Right forelimb (tissue), 1 donor: Measurements from ENCODE around the gene HTR2A.

ENCODE experiments used
- DNase-seq: peaks from one replicate; pipeline ENCODE4 v3.0.0-alpha.2; 2018

The HTR2A gene

DNA sequence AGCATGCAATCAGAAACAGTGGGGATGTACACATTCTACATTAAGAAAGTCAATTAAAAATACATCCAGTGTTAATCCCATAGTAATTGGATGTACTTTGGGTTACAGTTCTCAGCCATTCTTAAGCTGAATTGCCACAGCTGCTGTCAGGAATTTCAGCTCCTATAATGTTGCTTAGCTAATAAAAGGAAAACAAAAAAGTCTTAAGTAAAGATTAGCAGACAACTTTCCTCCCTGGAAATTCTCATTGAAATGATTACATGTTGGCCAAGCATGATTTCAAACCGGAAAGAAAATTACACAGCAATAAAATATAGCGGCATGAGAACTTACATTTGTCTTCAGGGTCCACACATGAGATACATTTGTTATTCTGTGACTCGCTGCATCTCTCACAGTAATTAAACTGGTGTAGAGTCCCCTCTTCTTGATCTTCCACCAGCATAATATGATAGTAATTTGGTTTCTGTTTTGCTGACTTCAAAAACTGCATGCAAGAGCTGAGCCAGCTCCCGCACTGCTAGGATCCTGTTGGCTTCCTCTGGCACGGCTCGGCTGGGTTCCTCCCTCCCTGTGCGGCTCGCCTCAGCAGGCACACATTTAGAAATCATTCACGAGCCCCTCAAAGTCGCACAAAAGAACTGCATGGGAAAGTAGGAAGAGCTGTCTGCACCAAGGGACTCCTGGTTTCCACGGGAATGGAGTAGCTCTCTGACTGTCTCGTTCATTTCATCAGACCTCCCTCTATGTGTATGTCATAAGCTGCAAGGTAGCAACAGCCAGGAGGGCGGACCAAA is at the start of gene HTR2A:
HTR2A (minus strand) TSS at position 713 of the 797 bp plus-strand sequence. CDS start 1,147 bp downstream, outside the sequence.
- DNase-seq: peak; percentile 62

DNA sequence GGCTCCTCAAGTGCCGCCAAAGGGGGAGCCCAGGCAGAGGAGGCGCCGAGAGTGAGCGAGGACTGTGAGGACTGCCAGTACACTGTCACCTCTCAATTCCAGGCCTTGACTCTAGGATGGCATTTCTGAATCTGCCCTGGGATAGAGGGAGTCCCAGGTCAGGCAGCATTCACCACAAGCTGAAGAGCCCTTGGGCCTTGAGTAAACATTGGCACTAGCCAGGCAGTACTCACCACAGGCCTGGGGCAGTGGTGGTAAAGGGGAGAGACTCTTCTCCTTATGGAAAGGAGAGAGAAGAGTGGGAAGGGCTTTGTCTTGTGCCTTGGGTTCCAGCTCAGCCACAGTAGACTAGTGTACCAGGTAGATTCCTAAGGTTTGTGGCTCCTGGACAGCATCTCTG is 39.7 kb upstream of the HTR2A start:
- no peak for DNase-seq

DNA sequence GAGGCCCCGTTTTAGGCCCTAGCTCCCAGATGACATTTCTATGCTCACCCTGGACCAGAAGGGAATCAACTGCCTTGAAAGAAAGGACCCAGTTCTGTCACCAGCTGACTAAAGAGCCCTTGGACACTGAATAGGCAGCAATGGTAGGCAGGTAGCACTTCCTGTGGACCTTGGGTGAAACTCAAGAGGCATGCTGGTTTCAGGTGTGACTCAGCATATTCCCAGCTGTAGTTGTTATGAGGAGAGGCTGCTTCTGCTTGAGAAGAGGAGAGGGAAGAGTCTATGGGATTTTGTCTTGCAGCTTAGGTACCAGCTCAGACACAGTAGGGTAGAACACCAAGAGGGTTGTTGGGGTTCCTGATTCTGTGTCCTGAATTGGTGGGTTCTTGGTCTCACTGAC is 37.9 kb upstream of the HTR2A start:
- DNase-seq: no peak

DNA sequence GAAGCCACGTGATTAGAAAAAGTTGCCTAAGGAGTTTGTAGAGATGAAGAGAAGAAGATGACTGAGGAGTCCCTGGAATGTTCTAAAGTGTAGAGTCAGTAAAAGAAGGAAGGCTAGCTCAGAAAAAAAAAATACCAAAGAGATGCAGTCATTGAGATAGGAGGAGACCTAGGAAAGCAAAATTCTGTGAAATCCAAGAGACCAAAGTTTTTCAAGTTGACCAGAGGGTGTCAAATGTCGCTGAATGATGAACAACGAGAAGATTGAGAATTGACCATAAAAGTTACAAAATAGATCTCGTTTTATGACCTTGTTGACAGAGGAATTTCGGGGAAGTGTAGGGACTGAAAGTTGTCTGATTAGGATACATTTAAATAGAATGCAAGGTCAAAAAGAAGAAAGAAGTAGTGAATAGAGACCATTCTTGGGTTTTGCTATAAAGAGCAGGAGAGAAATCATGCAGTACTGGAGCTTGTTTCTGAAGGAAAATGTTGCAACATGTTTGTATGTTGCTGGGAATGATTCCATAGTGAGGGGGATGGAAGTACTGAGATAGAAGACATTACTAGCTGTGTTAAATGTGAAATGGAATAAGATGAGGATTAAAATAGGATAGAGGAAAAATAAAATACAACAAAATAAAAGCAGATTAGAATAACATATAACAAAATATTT is 30.2 kb upstream of the HTR2A start:
- DNase-seq: no peak

DNA sequence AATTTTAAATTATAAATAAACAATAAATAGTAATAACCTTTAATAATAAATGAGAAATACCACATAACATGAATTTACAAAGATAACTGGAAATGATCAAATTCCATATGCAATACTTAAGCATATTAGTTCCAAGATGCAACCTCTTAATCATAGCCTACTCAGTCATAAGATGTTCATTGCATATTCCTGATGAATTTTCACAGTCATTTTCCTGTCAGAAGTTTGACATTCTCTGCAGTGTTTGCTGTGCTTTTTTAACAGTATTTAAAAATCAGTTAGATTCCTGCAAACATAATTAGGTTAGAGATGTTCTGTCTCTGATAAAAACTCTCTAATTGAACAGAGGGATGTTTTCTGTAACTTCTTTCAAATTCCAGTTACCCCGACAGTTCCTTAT is 28.6 kb upstream of the HTR2A start:
- DNase-seq: no peak

DNA sequence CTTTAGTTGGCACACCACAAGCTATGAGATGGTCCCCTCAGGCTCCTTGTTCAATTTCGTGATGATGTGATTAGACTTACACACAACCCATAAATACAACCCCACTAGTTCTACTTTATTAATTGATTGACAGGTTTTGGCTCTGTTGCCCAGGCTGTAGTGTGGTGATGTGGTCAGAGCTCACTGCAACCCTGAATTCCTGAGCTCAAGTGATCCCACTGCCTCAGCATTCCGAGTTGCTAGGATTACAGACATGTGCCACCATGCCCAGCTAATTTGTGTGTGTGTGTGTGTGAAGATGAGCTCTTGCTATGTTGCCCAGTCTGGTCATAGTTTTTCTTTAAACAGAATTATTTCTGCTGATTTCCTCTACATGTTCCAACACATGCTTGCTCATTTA is 17.5 kb upstream of the HTR2A start:
- DNase-seq: no peak

DNA sequence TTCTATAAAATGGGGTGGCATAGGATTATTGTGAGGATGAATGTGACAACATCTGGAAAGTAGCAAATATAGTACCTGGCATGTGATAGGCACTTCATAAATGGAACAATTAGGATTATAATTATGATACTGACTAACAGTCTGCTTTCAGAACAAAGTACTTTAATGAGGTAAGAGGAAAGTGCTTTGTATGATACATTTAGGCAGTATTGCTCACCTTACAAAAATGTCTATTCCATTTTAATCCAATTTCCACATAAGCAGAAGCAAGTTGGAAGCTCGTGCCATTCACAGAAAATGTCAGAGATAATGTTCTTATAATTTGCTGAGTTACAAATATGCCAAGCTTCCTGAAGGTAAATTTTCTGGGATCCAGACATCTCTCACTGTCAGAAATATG is 16.9 kb upstream of the HTR2A start:
- no peak for DNase-seq

DNA sequence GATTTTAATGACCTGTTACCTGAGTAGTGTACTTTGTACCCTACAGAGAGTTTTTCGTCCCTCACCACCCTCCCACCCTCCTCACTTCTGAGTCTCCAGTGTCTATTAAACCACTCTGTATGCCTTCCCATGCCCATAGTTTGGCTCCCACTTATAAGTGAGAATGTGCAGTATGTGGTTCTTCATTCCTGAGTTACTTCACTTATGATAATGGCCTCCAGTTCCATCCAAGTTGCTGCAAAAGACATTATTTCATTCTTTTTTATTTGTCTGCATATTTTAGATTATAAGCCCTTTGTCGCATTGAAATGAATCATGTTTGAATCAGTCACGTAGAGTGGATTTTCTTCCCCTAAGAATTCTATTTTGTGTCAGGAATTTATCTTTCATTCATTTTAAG is 12.2 kb upstream of the HTR2A start:
- DNase-seq: no peak

DNA sequence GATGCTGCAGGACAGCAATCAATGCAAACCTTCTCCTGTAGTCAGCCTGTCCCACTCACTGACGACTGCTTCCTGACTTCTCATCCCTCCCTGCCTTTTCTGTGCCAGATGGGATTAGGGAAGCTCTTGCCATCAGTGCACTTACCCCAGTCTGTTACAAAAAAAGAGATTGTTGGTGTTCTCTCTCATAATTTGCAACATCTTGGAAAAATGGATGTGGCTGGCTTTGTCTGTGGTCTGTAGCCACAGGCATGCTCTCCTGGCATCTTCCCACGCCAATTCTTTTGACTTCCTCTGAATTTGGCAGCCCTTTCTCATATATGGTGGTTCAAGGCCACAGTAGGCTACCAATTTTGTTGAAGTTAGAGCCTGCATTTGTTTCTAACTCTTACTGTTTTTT is 11.6 kb upstream of the HTR2A start:
- DNase-seq: no peak

DNA sequence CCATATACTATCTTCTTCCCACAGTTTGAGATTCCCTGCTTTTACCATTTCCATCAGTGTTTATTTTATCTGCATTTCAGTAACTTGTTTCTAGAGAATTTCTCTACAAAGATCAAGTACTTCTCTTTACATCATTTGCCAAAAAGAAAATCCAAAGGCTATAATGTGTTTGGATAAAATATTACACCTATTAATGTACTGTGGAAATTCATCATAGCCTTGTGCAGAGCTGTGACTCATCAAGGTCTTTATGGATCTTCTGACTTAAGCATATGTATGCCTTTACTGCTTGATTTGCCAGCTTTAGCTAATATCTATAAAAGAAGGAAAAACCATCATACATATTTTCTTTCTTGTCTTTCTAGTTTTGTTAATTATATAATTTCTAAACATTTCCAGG is 9.6 kb upstream of the HTR2A start:
- no peak for DNase-seq

DNA sequence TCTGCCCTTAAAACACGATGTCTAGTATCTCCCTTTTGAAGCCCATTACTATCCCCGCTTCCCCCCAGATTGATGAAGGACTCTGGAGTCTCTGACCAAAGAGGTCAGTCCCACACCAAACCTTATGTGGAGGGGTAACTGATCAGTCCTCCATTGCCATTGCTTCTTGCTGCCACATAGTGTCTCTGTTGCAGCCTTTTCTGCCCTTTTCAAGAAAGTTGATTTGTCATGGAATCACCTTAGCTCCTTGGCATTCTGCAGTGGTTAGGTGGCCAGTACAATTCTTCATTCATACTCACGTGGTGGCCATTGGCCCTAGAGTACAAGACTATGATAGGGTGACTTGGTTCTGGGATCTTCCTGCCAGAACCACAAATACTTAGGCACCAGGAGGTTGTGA is 8.4 kb upstream of the HTR2A start:
- DNase-seq: no peak

DNA sequence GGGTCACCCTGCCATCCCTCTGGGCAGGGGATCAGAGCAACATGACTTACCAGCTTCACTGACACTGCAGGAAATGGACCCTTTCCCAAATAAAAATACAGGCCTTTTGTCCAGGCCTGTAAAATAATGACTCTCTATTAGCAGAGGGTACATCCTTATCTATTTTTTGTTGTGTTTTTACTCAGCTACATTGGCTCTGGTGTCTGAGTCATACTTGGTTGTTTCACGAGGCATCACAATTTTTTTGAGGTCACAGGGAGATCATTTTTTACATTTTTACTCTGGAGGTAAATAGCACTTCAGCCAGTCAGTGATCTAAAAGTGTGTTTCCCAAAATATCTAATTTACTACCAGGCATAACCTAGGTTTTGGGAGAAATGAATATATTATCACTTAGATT is 6.9 kb upstream of the HTR2A start:
- DNase-seq: no peak

DNA sequence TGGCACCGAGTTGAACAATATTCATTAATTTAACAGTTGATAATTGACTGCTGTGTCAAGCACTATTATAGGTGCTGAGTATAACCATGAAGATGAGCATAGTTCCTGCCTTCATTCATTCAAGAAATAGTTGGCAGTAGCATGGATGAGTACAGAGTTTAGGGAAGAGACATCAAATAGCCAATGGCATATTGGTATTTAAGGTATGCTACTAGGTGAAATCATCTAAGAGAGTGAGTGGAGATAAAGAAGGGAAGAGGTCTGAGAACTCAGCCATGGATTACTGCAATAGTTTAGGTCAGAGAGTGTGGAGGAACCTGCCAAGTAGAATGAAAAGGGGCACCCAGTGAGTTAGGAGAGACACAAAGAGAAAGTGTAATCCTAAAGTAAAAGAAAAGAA is 4.9 kb upstream of the HTR2A start:
- DNase-seq: no peak

DNA sequence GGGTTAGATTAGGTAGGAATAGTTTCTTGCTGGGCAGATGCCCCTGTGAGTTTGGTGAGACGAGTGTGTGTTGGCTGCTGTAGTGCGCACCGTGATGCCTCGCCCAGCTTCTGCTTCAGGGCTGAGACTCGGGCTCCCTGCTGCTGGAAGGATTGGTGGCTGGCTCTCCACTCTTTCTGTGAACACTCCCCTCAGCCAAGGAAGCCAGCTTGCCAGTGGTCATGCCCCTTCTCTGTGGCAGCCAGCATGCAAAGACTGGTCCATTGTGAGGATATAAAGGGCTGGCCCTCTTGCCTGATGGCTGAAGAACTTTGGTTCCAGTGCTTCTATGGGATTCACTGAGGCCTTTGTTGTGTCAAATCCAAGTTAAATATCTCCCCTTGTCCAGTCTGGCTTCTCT is 2.9 kb upstream of the HTR2A start:
- no peak for DNase-seq

DNA sequence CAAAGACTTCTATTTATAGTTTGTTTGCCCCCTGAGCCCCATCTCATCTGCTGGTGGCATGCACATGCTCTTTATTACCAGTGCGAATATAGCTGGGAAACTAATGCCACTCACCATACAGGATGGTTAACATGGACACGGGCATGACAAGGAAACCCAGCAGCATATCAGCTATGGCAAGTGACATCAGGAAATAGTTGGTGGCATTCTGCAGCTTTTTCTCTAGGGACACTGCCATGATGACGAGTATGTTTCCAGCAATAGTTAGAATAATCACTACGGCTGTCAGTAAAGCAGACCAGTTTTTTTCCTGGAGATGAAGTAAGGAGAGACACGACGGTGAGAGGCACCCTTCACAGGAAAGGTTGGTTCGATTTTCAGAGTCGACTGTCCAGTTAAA is 1.5 kb downstream of the HTR2A start:
- DNase-seq: no peak

DNA sequence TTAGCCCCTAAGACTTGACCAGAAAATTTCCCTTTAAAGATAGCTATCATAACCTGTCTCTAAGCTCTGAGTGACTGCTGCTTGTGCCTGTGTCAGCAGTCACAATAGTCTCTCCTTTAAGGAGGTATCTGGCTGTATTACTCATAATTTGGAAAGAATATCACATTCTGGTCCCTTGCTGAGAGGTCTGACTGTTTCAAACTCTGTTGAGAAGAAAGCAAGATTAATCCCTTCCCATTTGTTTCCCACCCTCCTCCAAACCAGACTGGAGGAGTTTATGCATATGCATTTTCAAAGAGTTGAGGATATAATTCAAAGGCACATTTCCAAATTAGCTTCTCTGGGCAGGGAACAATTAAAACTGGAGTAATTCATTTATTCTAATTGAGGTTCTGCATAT is 2.3 kb downstream of the HTR2A start:
- no peak for DNase-seq

DNA sequence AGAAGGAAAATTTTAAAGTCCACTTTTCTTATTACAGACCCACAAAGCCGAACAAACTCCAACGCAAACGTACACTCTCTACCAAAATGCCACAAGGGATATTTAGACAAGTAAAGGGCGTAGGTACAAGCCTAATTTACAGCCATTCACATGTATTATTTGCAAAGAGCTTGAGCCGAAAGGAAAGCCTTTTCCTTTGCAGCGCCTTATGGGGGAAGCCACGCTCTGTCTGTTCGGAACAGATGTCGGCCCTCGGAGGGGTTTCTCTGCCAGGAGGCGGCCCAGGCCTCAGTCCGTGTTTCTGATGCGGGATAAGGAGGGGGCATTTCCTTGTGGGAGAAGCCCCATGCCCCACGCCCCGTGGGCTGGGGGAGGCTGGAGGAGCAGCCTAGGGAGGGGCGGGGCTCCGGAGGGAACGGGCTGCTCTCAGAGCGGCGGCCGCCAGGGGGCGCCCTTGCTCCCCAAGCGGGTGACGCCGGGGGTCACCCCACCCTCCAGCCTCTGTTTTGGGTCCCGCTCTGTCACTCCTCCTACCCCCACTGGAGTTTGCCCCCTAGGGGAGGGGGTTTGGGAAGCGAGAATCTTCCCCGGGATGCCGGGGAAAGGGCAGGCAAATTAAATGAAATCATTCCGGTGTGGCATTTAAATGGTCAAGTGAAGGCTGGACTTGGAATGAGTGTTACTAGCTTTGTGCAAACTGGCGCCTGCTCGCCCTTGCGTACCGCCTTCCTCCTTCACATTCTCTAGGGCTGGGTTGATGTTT is 2.9 kb downstream of the HTR2A start:
- peak; percentile 88 for DNase-seq

DNA sequence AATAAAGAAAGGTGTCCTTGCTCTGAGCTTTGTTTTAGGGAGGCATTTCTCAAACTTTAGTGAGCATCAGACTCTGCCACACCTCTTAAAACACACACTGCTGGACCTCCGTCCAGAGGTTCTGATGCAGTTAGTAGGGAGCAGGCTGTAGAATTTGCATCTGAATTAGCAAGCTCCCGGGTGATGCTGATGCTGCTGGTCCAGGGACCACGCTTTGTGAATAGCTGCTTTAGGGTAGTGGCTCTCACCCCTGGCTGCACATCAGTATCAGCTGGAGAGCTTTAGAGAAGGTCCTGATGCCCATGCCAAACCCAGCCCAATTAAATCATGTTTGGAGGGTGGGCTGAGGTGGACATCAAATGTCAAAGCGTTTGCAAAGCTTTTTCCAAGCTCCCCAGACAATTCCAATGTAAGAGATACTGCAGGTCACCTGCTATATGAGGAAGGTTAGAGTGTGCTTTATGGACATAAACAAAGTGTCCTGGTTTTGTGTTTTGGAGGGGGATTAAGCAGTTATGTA is 3.6 kb downstream of the HTR2A start:
- DNase-seq: no peak

DNA sequence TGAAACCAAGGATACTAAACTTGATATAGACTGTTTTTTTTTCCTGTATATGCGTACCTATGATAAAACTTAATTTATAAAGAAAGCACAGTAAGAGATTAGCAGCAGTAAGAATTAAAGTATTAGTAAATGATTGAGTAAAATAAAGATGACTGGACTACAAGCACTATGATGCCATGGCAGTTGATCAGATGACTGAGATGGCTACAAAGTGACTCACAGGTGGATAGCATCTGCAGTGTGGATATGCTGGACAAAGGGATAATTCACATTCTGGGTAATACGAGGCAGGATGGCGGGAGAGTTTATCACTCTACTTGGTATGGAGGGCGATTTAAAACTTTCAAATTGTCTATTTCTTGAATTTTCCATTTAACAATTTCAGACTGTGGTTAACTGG is 11.8 kb downstream of the HTR2A start:
- DNase-seq: no peak

DNA sequence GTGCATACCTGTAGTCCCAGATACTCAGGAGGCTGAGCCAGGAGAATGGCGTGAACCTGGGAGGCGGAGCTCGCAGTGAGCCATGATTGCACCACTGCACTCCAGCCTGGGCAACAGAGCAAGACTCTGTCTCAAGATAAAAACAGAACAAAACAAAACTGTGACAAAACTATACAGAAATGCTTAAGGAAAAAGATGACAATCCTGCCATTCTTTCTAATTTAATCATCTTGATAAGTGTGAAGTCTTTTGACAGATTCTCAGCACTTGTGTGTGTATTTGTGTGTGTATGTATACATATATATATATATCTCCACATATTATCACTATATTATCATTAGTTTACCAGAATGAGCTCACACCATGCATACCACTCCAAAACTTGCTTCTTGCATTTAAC is 12.3 kb downstream of the HTR2A start:
- DNase-seq: no peak

DNA sequence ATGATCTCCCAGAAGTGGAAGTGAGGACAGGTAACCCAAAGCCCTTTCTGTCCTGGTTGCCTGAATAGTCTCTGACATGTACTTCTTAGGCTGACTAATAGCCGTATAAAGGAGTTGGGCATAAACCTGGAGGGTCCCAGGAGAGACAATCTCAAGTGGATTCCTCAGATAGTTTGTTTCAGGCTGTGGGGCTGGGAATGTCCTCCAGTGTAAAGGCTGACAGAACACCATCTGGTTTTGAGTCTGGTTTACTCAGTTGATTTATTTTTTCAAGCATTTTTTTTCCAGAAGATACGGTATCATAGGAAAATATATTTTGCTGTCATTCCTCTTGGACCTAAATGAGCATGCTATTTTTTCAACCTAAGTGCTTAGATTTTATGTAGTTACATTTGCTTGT is 15.2 kb downstream of the HTR2A start:
- no peak for DNase-seq

DNA sequence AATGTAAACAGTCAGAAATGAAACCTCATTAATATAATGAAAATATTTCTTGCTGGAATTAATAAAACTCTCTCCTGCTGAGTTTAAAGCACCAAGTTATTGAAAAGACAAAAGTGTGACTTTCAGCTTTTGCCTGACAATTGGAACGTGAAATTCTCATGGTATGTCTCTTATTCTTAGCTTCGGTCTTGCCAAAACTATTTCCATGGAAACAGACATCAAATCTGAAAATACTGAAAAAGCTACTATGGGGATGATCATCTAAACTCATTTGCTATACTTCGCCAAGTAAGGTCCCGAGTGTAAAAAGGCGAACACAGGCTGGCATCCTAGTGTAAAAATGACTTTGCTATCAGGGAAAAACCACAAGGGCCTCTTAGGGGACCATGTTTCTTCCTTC is 22.8 kb downstream of the HTR2A start:
- no peak for DNase-seq

DNA sequence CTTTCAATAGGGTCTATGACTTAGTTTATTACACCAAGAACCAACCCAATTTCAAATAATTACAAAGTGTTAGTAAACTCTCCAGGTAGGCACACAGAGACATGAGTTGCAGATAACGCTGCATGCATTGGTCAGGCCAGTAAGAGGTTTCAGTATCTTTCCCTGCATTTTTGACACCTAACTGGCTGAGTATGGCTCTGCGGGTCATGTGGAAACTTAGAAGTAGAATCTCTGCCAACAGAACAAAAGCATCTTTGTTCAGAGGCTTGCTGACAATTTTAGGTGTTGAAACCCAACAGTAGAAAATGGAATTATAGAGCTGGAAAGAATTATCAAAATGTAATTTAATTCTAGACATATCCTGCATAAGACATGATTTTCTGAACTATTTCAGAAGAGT is 25.3 kb downstream of the HTR2A start:
- no peak for DNase-seq

DNA sequence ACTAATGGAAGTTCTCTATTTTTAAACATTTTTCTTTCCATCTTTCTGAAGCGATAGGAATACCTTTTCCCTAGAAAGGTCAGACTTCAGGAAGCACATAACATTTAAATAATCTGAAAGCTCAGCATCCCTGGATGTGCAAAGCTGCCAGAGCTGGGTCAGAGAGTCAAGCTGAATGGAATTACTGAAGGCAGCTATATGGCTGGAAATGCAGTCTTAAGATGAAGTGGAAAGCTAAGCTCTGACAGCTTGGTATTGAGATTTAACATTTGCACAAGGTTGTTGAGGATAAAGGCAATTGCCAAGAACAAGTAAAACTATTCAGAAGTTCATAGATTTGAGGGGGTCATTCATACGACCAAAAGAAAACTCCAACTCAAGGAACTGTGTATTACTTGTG is 28.8 kb downstream of the HTR2A start:
- DNase-seq: no peak
